ENCODE results near the gene ITGAL. TPM values are rescaled to one million over a fixed set of nuclear protein-coding genes. Genes with fewer than 3 reads are reported as not detected.
"Not testable (repeated sequence)": the region's sequence is repeated elsewhere in the genome, so short reads cannot be mapped to it uniquely, and the experiment has no call there.

Gene ITGAL
- total RNA-seq, 1 donor from 2014 or later = 0.04 TPM

DNA sequence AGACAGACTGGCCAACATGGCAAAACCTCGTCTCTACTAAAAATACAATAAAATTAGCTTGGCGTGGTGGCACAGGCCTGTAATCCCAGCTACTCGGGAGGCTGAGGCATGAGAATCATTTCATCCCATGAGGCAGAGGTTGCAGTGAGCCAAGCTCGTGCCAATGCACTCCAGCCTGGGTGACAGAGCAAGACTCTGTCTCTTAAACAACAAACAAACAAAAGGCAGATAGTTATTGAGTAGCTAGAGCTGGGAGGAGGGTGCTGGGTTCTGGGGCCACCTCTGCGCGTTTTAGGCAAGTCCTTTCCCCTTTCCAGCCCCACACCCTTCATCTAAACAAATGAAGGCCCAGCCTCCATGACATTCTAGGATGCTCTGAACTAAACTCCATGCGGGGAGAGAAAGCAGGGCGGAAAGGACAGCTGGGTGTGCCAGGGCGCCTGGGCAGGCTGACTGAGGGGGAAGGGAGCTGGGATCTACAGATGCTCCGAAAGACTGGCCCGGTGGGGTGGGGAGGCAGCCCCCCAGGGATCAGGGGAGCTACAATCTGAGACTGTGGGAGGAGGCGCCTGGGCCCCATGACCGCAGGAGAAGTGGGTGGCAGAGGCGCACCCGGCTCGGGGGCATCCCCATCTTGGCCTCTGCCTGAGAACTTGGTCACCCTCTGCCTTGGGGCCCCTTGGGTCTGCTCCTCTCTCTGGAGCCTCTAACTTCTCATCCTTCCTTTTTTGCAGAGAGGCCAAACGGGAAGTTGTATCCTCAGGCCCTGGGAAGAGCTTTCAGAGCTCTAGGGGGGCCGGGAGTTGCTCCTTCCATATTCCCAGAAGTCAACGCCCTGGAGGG is 910 bp downstream of the ITGAL start:
- H3K27me3 ChIP-seq (ENCODE audit: control insufficient read depth, insufficient read depth, low read length) = peaks cover 26% of the 10 kb centered on the region
- H3K4me3 ChIP-seq (ENCODE audit: low read depth, low read length) = no peak overlapping the region
- TF ChIP-seq CTCF (IDR thresholded peaks at IDR 0.05; ENCODE audit: insufficient read depth, low read length, poor library complexity, severe bottlenecking) = no peak
- no peaks in the 10 kb centered on the region for H3K36me3 ChIP-seq (ENCODE audit: control insufficient read depth, insufficient read depth, low read length)
- no peak for DNase-seq (ENCODE audit: low read depth)

GRCh38 chr16:30474074-30474452 is 1.5 kb downstream of the ITGAL start:
- H3K4me3 ChIP-seq (ENCODE audit: low read depth, low read length) = no peak overlapping the region
- peaks cover 26% of the 10 kb centered on the region for H3K27me3 ChIP-seq (ENCODE audit: control insufficient read depth, insufficient read depth, low read length)
- DNase-seq (ENCODE audit: low read depth) = no peak
- H3K36me3 ChIP-seq (ENCODE audit: control insufficient read depth, insufficient read depth, low read length) = no peaks in the 10 kb centered on the region
- TF ChIP-seq CTCF (IDR thresholded peaks at IDR 0.05; ENCODE audit: insufficient read depth, low read length, poor library complexity, severe bottlenecking) = no peak

DNA sequence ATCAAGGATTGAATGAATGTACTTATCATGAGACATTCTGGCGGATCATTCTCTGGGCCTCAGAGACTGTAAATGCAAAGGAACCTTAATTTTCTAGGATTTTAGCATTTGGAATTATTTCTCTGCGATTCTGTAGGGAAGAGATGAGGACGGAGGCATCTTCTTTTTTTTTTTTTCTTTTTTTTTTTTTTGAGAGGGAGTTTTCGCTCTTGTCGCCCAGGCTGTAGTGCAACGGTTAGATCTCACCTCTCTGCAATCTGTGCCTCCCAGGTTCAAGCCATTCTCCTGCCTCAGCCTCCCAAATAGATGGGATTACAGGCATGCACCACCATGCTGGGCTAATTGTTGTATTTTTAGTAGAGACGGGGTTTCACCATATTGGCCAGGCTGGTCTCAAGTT is 2.1 kb downstream of the ITGAL start:
- peaks cover 26% of the 10 kb centered on the region for H3K27me3 ChIP-seq (ENCODE audit: control insufficient read depth, insufficient read depth, low read length)
- TF ChIP-seq CTCF (IDR thresholded peaks at IDR 0.05; ENCODE audit: insufficient read depth, low read length, poor library complexity, severe bottlenecking) = no peak
- no peaks in the 10 kb centered on the region for H3K36me3 ChIP-seq (ENCODE audit: control insufficient read depth, insufficient read depth, low read length)
- no peak for DNase-seq (ENCODE audit: low read depth)
- H3K4me3 ChIP-seq (ENCODE audit: low read depth, low read length) = no peak overlapping the region

- no peak for TF ChIP-seq CTCF (IDR thresholded peaks at IDR 0.05; ENCODE audit: insufficient read depth, low read length, poor library complexity, severe bottlenecking)
- no peaks in the 10 kb centered on the region for H3K36me3 ChIP-seq (ENCODE audit: control insufficient read depth, insufficient read depth, low read length)
- no peak for DNase-seq (ENCODE audit: low read depth)
- peaks cover 30% of the 10 kb centered on the region for H3K27me3 ChIP-seq (ENCODE audit: control insufficient read depth, insufficient read depth, low read length)
- H3K4me3 ChIP-seq (ENCODE audit: low read depth, low read length) = no peak overlapping the region
These were observed 4.4 kb downstream of the ITGAL start for GRCh38 chr16:30476991-30477390.

DNA sequence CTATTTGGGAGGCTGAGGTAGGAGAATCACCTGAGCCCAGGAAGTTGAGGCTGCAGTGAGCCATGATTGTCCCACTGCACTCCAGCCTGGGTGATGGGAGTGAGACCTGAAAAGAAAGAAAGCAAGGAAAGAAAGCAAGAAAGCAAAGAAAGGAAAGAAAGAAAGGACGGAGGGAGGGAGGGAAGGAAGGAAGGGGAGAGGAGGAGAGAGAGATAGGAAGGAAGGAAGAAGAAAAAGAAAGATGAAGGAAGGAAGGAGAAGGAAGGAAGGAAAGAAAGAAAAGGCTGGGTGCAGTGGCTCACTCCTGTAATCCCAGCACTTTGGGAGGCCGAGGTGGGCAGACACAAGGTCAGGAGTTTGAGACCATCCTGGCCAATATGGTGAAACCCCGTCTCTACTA is 5.2 kb downstream of the ITGAL start:
- not testable (repeated sequence) for H3K36me3 ChIP-seq (ENCODE audit: control insufficient read depth, insufficient read depth, low read length); DNase-seq (ENCODE audit: low read depth); H3K4me3 ChIP-seq (ENCODE audit: low read depth, low read length)
- H3K27me3 ChIP-seq (ENCODE audit: control insufficient read depth, insufficient read depth, low read length) = peaks cover 26% of the 10 kb centered on the region

GRCh38 chr16:30478766-30479478 is 6.4 kb downstream of the ITGAL start:
- no peak for DNase-seq (ENCODE audit: low read depth)
- H3K36me3 ChIP-seq (ENCODE audit: control insufficient read depth, insufficient read depth, low read length) = no peaks in the 10 kb centered on the region
- no peak for TF ChIP-seq CTCF (IDR thresholded peaks at IDR 0.05; ENCODE audit: insufficient read depth, low read length, poor library complexity, severe bottlenecking)
- no peak overlapping the region for H3K4me3 ChIP-seq (ENCODE audit: low read depth, low read length)
- peaks cover 14% of the 10 kb centered on the region for H3K27me3 ChIP-seq (ENCODE audit: control insufficient read depth, insufficient read depth, low read length)

Measured in kidney epithelial cell (primary cell).